ENCODE results near the gene DUSP19. TPM values are rescaled to one million over a fixed set of nuclear protein-coding genes. Genes with fewer than 3 reads are reported as not detected.

The DUSP19 gene
- total and polyA plus RNA-seq, 2 of the 13 experiments (the other 11 are each of a cell fraction or from before 2014, with no cell fraction given) = 1.3 to 1.9 TPM

DNA sequence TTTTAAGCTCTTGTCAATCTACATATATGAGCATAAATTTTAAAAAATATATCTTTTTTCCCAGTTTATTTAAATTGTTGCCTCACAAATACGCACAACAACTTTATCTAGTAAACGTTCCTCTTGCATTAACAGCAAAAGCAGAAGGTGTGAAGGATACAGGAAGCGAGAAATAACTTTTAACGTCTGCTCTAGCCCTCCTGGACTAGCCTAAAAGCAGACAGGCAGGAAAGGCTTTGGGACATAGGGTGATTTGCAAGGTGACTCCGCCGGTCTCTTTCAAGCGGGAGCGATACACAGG is 434 bp upstream of the DUSP19 start (continued):
- TF ChIP-seq AHDC1 (CRISPR knock-in tag; IDR thresholded peaks at IDR 0.05; ENCODE audit: borderline replicate concordance) (no peak), ZNF282 (IDR thresholded peaks at IDR 0.05; ENCODE audit: partially characterized antibody) (no peak), ZNF609 (CRISPR knock-in tag; IDR thresholded peaks at IDR 0.05; ENCODE audit: borderline replicate concordance) (no peak), ZNF230 (CRISPR knock-in tag; IDR thresholded peaks at IDR 0.05) (0 out of 2 replicates have a peak, but pooled peaks have one; percentile 50), ZNF382 (CRISPR knock-in tag; IDR thresholded peaks at IDR 0.05; ENCODE audit: borderline replicate concordance) (no peak), HMGXB3 (CRISPR knock-in tag; IDR thresholded peaks at IDR 0.05; ENCODE audit: borderline replicate concordance) (no peak), ZNF350 (CRISPR knock-in tag; IDR thresholded peaks at IDR 0.05; ENCODE audit: borderline replicate concordance, low read depth) (no peak), ZNF251 (CRISPR knock-in tag; IDR thresholded peaks at IDR 0.05) (no peak), TAF1 (CRISPR knock-in tag; IDR thresholded peaks at IDR 0.05) (no peak), MIER2 (CRISPR knock-in tag; IDR thresholded peaks at IDR 0.05) (no peak), TCF7 (IDR thresholded peaks at IDR 0.05; ENCODE audit: low read depth) (0 out of 2 replicates have a peak, but pooled peaks have one; percentile 34), RFX5 (IDR thresholded peaks at IDR 0.05; ENCODE audit: low read depth, low read length) (no peak)
- TF ChIP-seq, protein P1, sequence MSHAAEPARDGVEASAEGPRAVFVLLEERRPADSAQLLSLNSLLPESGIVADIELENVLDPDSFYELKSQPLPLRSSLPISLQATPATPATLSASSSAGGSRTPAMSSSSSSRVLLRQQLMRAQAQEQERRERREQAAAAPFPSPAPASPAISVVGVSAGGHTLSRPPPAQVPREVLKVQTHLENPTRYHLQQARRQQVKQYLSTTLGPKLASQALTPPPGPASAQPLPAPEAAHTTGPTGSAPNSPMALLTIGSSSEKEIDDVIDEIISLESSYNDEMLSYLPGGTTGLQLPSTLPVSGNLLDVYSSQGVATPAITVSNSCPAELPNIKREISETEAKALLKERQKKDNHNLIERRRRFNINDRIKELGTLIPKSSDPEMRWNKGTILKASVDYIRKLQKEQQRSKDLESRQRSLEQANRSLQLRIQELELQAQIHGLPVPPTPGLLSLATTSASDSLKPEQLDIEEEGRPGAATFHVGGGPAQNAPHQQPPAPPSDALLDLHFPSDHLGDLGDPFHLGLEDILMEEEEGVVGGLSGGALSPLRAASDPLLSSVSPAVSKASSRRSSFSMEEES (CRISPR knock-in tag; IDR thresholded peaks at IDR 0.05) = no peak
- TF ChIP-seq, protein P2, sequence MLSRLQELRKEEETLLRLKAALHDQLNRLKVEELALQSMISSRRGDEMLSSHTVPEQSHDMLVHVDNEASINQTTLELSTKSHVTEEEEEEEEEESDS (CRISPR knock-in tag; IDR thresholded peaks at IDR 0.05; ENCODE audit: borderline replicate concordance) = no peak
